Calu3 (cell line): ENCODE results near the gene MLANA. TPM values are rescaled to one million over a fixed set of nuclear protein-coding genes. Genes with fewer than 3 reads are reported as not detected.

Experiments used
- BruUV-seq: library from RNA; stranded (reverse); fragments of 400-500 nt; replicated peaks from 2 replicates; lab custom pipeline; 2021; lab: Mats Ljungman, UMichigan
- CTCF ChIA-PET: fragments of 300-600 bp; sonication (Branson Sonifier 250); formaldehyde crosslinking; loops from one replicate; lab custom pipeline; 2022; ENCODE audit warnings: antibody characterized with exemption; lab: Charles Lee
- DNase-seq: peaks from one replicate; pipeline ENCODE4 v3.0.0; 2022
- H3K27ac Mint-ChIP-seq: one replicate; pipeline ENCODE4 v1.8.0; 2022; ENCODE audit warnings: mixed read lengths; ENCODE audit not compliant: unreplicated experiment
- H3K27me3 Mint-ChIP-seq: one replicate; pipeline ENCODE4 v1.8.0; 2022; ENCODE audit warnings: mixed read lengths; ENCODE audit not compliant: unreplicated experiment
- H3K36me3 Mint-ChIP-seq: one replicate; pipeline ENCODE4 v1.8.0; 2022; ENCODE audit warnings: mild to moderate bottlenecking, moderate library complexity, mixed read lengths; ENCODE audit not compliant: insufficient read depth, unreplicated experiment
- H3K4me1 Mint-ChIP-seq: one replicate; pipeline ENCODE4 v1.8.0; 2022; ENCODE audit warnings: mild to moderate bottlenecking, low read depth, mixed read lengths; ENCODE audit not compliant: unreplicated experiment
- H3K4me3 Mint-ChIP-seq: one replicate; pipeline ENCODE4 v1.8.0; 2022; ENCODE audit warnings: mild to moderate bottlenecking, low read depth, moderate library complexity, mixed read lengths; ENCODE audit not compliant: unreplicated experiment
- H3K9me3 Mint-ChIP-seq: one replicate; pipeline ENCODE4 v1.8.0; 2022; ENCODE audit warnings: low read depth, mixed read lengths; ENCODE audit not compliant: unreplicated experiment
- CTCF ChIP-seq: fragments of 200-600 bp; IDR thresholded peaks from one replicate; pipeline ENCODE4 v1.8.0; 2022; ENCODE audit warnings: antibody characterized with exemption; ENCODE audit not compliant: unreplicated experiment
- intact Hi-C: fragments of 100-400 bp; cut with micrococcal nuclease; formaldehyde crosslinking; loops from one replicate; pipeline ENCODE4 v1.10.0; 2022; ENCODE audit not compliant: unreplicated experiment
- total RNA-seq: library from RNA; stranded (reverse); gene quantifications from 2 replicates; pipeline ENCODE4 v1.2.3, GENCODE V29; 2022

Gene MLANA
- total RNA-seq, 1 experiment from 2014 or later, result not detected

- BruUV-seq, result no TSS peak
- CTCF ChIA-PET, result interaction anchor here (0.6 to 1.9 kb wide), 7 partner anchors 54 to 420 kb away, joined by 3 to 12 read pairs (median 3); partner anchors contain the start of genes ERMP1 and RANBP6
- H3K27ac Mint-ChIP-seq, result no peak overlapping the region
Observed at GRCh38 chr9:5886114-5886939, 4.4 kb upstream of the MLANA start.

GRCh38 chr9:5892456-5893133, 1.9 kb downstream of the MLANA start:
- CTCF ChIA-PET, result no interaction called here
- no TSS peak for BruUV-seq
- Mint-ChIP-seq H3K36me3 (no peaks in the 10 kb centered on the region), H3K27me3 (no peaks in the 10 kb centered on the region), H3K9me3 (no peaks in the 10 kb centered on the region), H3K4me3 (no peak overlapping the region), H3K27ac (no peak overlapping the region), H3K4me1 (no peaks in the 10 kb centered on the region)
- no peak for DNase-seq
- intact Hi-C loops, result no loop called here
- TF ChIP-seq CTCF, result no peak

More at GRCh38 chr9:5886114-5886939, 4.4 kb upstream of the MLANA start:
- Mint-ChIP-seq H3K4me3 (no peak overlapping the region), H3K9me3 (no peaks in the 10 kb centered on the region), H3K27me3 (no peaks in the 10 kb centered on the region), H3K36me3 (no peaks in the 10 kb centered on the region), H3K4me1 (peaks cover 9% of the 10 kb centered on the region)
- peak; percentile 82 for TF ChIP-seq CTCF
- intact Hi-C loops, result loop anchor here (1.0 to 2.0 kb wide), 3 partner anchors 36 to 420 kb away; no protein-coding TSS in a partner anchor
- peak; percentile 82 for DNase-seq

GRCh38 chr9:5893134-5893505, 2.4 kb downstream of the MLANA start:
- CTCF ChIA-PET, result no interaction called here
- Mint-ChIP-seq H3K9me3 (no peaks in the 10 kb centered on the region), H3K27me3 (no peaks in the 10 kb centered on the region), H3K4me1 (no peaks in the 10 kb centered on the region), H3K27ac (no peak overlapping the region), H3K36me3 (no peaks in the 10 kb centered on the region), H3K4me3 (no peak overlapping the region)
- intact Hi-C loops, result no loop called here
- no TSS peak for BruUV-seq
- no peak for DNase-seq
- no peak for TF ChIP-seq CTCF

- Mint-ChIP-seq H3K36me3 (no peaks in the 10 kb centered on the region), H3K27ac (no peak overlapping the region), H3K4me3 (no peak overlapping the region), H3K4me1 (no peaks in the 10 kb centered on the region), H3K9me3 (no peaks in the 10 kb centered on the region), H3K27me3 (no peaks in the 10 kb centered on the region)
- intact Hi-C loops, result no loop called here
- no peak for DNase-seq
- no TSS peak for BruUV-seq
- CTCF ChIA-PET, result no interaction called here
- no peak for TF ChIP-seq CTCF
Observed at GRCh38 chr9:5893591-5894236, 3.0 kb downstream of the MLANA start.
